CD14-positive monocyte (primary cell): ENCODE results near the gene STRN. TPM values are rescaled to one million over a fixed set of nuclear protein-coding genes. Genes with fewer than 3 reads are reported as not detected.

Source experiments
- DNase-seq, 3 donors: peaks; one replicate each; pipeline ENCODE4 v3.0.0-alpha.2; 2011 to 2022
- H2AFZ ChIP-seq: 2 replicates; pipeline ENCODE4 v1.6.0; 2012; ENCODE audit warnings: mild to moderate bottlenecking, low read depth, low read length, inconsistent platforms; ENCODE audit not compliant: insufficient read depth, poor library complexity, severe bottlenecking
- H3K27ac ChIP-seq, 2 donors: 1 replicate in 1 of 2; 2 replicates in 1 of 2; pipeline ENCODE4 v1.5.1; 2012 to 2013; ENCODE audit warnings: low read length in 2 of 2, control low read depth in 1 of 2, inconsistent platforms in 1 of 2, low read depth in 1 of 2, mild to moderate bottlenecking in 1 of 2
- H3K27me3 ChIP-seq, 2 donors: one replicate each; pipeline versions ENCODE4 v1.6.0 to v1.6.1; 2011 to 2013; ENCODE audit warnings: low read length in 2 of 2; ENCODE audit not compliant: control insufficient read depth in 2 of 2, insufficient read depth in 2 of 2
- H3K36me3 ChIP-seq, 2 donors: replicated peaks in 1 of 2; 1 replicate in 1 of 2; 2 replicates in 1 of 2; pipeline versions ENCODE4 v1.5.1 to v1.6.1; 2012 to 2013; ENCODE audit warnings: low read length in 2 of 2, control low read depth in 1 of 2, inconsistent platforms in 1 of 2, mild to moderate bottlenecking in 1 of 2; ENCODE audit not compliant: insufficient read depth in 2 of 2, control insufficient read depth in 1 of 2
- H3K4me1 ChIP-seq, 2 donors: 1 replicate in 1 of 2; 2 replicates in 1 of 2; pipeline versions ENCODE4 v1.5.1 to v1.6.1; 2012 to 2013; ENCODE audit warnings: low read length in 2 of 2, control low read depth in 1 of 2, inconsistent platforms in 1 of 2, mild to moderate bottlenecking in 1 of 2, moderate library complexity in 1 of 2; ENCODE audit not compliant: insufficient read depth in 2 of 2, control insufficient read depth in 1 of 2
- H3K4me2 ChIP-seq: replicated peaks from 2 replicates; pipeline ENCODE3; 2012; ENCODE audit warnings: low read length, moderate library complexity, mild to moderate bottlenecking; ENCODE audit not compliant: poor library complexity, severe bottlenecking; ENCODE audit errors: extremely low read depth
- H3K4me3 ChIP-seq, 3 experiments: fragments of 200-600 bp in 1 of 3; sonication (generic) in 1 of 3; replicated peaks in 1 of 3; 1 replicate in 2 of 3; 2 replicates in 1 of 3; pipeline ENCODE4 v1.5.1; 2011 to 2013; ENCODE audit warnings: low read length in 3 of 3, mild to moderate bottlenecking in 3 of 3, control low read depth in 2 of 3, low read depth in 2 of 3, inconsistent platforms in 1 of 3, moderate library complexity in 1 of 3
- H3K79me2 ChIP-seq: 2 replicates; pipeline ENCODE4 v1.6.0; 2012; ENCODE audit warnings: mild to moderate bottlenecking, control low read depth, inconsistent platforms, low read length, moderate library complexity; ENCODE audit not compliant: insufficient read depth
- H3K9ac ChIP-seq: 2 replicates; pipeline ENCODE4 v1.6.0; 2017; ENCODE audit warnings: low read length, mild to moderate bottlenecking; ENCODE audit not compliant: insufficient read depth, poor library complexity, severe bottlenecking
- H3K9me3 ChIP-seq, 2 donors: replicated peaks in 1 of 2; 1 replicate in 1 of 2; 2 replicates in 1 of 2; pipeline versions ENCODE4 v1.5.1 to v1.6.1; 2012 to 2013; ENCODE audit warnings: low read length in 2 of 2, control low read depth in 1 of 2; ENCODE audit not compliant: control insufficient read depth in 1 of 2, insufficient read depth in 1 of 2
- H4K20me1 ChIP-seq: 2 replicates; pipeline ENCODE4 v1.6.0; 2012; ENCODE audit warnings: mild to moderate bottlenecking, low read length, control low read depth, moderate library complexity; ENCODE audit not compliant: insufficient read depth
- H3K27ac Mint-ChIP-seq, 7 donors: one replicate each; pipeline ENCODE4 v1.8.0; 2020; ENCODE audit warnings: mild to moderate bottlenecking in 7 of 7, mixed read lengths in 7 of 7, moderate library complexity in 6 of 7, inconsistent platforms in 2 of 7
- H3K27me3 Mint-ChIP-seq, 3 donors: one replicate each; pipeline ENCODE4 v1.8.0; 2021 to 2022; ENCODE audit warnings: low read depth in 3 of 3, mild to moderate bottlenecking in 3 of 3, mixed read lengths in 3 of 3, moderate library complexity in 3 of 3, inconsistent platforms in 1 of 3
- H3K36me3 Mint-ChIP-seq, 2 donors: one replicate each; pipeline ENCODE4 v1.8.0; 2020; ENCODE audit warnings: mixed read lengths in 2 of 2, inconsistent platforms in 1 of 2, mild to moderate bottlenecking in 1 of 2
- H3K4me1 Mint-ChIP-seq: one replicate; pipeline ENCODE4 v1.8.0; 2020; ENCODE audit warnings: mild to moderate bottlenecking, mixed read lengths
- H3K4me3 Mint-ChIP-seq, 2 donors: one replicate each; pipeline ENCODE4 v1.8.0; 2020; ENCODE audit warnings: mild to moderate bottlenecking in 2 of 2, mixed read lengths in 2 of 2, moderate library complexity in 1 of 2
- H3K9me3 Mint-ChIP-seq, 7 donors: one replicate each; pipeline ENCODE4 v1.8.0; 2020 to 2022; ENCODE audit warnings: mixed read lengths in 7 of 7, mild to moderate bottlenecking in 6 of 7, moderate library complexity in 6 of 7, inconsistent platforms in 2 of 7
- CTCF ChIP-seq: fragments of 200-600 bp; IDR thresholded peaks from one replicate; pipeline ENCODE4 v1.8.0; 2022; ENCODE audit warnings: antibody characterized with exemption, mild to moderate bottlenecking
- WGBS: methylation state at CpG from one replicate; pipeline ENCODE4 v1.1.5; 2013; ENCODE audit warnings: missing lambda C conversion rate; ENCODE audit not compliant: insufficient coverage; 5-methylcytosine and 5-hydroxymethylcytosine counted together
- intact Hi-C, 2 donors: fragments of 100-400 bp; cut with micrococcal nuclease; formaldehyde crosslinking; loops; one replicate each; pipeline versions ENCODE4 v1.15.0 to v1.15.1; 2023
- polyA plus RNA-seq, 3 donors: library from polyadenylated mRNA; depleted of rRNA in 1 of 3; unstranded in 2 of 3; stranded (reverse) in 1 of 3; fragments of 300-500 nt in 2 of 3; fragments of >200 nt in 1 of 3; fragmentation: Illumina TruSeq in 2 of 3; gene quantifications; 1 replicate in 2 of 3; 2 replicates in 1 of 3; pipeline ENCODE4 v1.2.3, GENCODE V29; 2012 to 2021

STRN gene
- polyA plus RNA-seq, 3 donors = 7.0 to 15.7 (median 10.7) TPM

GRCh38 chr2:36960773-36961172 lies 5.6 kb downstream of the STRN start:
- Histone ChIP-seq H3K9me3 (no peaks in the 10 kb centered on the region), H3K27ac (no peak overlapping the region), H3K4me1 (peaks cover 13 to 14% of the 10 kb centered on the region in 2 donors), H3K36me3 (no peaks in the 10 kb centered on the region), H4K20me1 (peaks cover 79% of the 10 kb centered on the region), H2AFZ (no peak overlapping the region), H3K9ac (no peak overlapping the region), H3K27me3 (no peaks in the 10 kb centered on the region), H3K4me3 (no peak overlapping the region), H3K4me2 (no peak overlapping the region), H3K79me2 (peaks cover 97% of the 10 kb centered on the region)
- Mint-ChIP-seq H3K36me3 (peaks cover 17 to 19% of the 10 kb centered on the region in 2 donors), H3K9me3 (peaks cover 0 to 2% (median 0%) of the 10 kb centered on the region in 7 donors), H3K4me3 (no peak overlapping the region), H3K27me3 (peaks cover 0 to 4% (median 2%) of the 10 kb centered on the region in 3 donors), H3K27ac (peak overlapping the region in 1 of 7 donors; percentile 11), H3K4me1 (peaks cover 26% of the 10 kb centered on the region)
- intact Hi-C loops = no loop called here
- DNase-seq = no peak
- TF ChIP-seq CTCF = no peak
- WGBS = no CpG with 5 or more reads among the region's 5 CpGs

- no peak overlapping the region for H3K27ac ChIP-seq
- peaks cover 0 to 2% (median 0%) of the 10 kb centered on the region in 7 donors for H3K9me3 Mint-ChIP-seq
- no peak for DNase-seq
- no peak overlapping the region for H2AFZ ChIP-seq
- no peak for TF ChIP-seq CTCF
- H3K27ac Mint-ChIP-seq = no peak overlapping the region
- H3K79me2 ChIP-seq = peaks cover 97% of the 10 kb centered on the region
- no peak overlapping the region for H3K4me2 ChIP-seq
- peaks cover 17 to 19% of the 10 kb centered on the region in 2 donors for H3K36me3 Mint-ChIP-seq
- H3K9me3 ChIP-seq = no peaks in the 10 kb centered on the region
- peaks cover 0 to 4% (median 2%) of the 10 kb centered on the region in 3 donors for H3K27me3 Mint-ChIP-seq
- no peaks in the 10 kb centered on the region for H3K36me3 ChIP-seq
- H3K4me1 Mint-ChIP-seq = peaks cover 23% of the 10 kb centered on the region
- no peak overlapping the region for H3K4me3 Mint-ChIP-seq
- no peak overlapping the region for H3K4me3 ChIP-seq
- H3K9ac ChIP-seq = no peak overlapping the region
- intact Hi-C loops = no loop called here
- peaks cover 86% of the 10 kb centered on the region for H4K20me1 ChIP-seq
- H3K4me1 ChIP-seq = peaks cover 7 to 11% of the 10 kb centered on the region in 2 donors
- no CpG with 5 or more reads among the region's 2 CpGs for WGBS
- H3K27me3 ChIP-seq = no peaks in the 10 kb centered on the region
Observed at GRCh38 chr2:36960005-36960675, 6.2 kb downstream of the STRN start.
